HCEC 1CT (cell line): ENCODE results near the gene ADGRV1.
A peak's percentile ranks its signal among the peaks of the same experiment; 100 is the strongest.

ENCODE experiments used
- DNase-seq: peaks from one replicate; pipeline ENCODE4 v3.0.0-alpha.2; 2017

Gene ADGRV1

GRCh38 chr5:91121347-91121993 lies 562.9 kb downstream of the ADGRV1 start:
- no peak for DNase-seq

GRCh38 chr5:91122651-91123050 lies 564.1 kb downstream of the ADGRV1 start:
- DNase-seq, result no peak

DNA sequence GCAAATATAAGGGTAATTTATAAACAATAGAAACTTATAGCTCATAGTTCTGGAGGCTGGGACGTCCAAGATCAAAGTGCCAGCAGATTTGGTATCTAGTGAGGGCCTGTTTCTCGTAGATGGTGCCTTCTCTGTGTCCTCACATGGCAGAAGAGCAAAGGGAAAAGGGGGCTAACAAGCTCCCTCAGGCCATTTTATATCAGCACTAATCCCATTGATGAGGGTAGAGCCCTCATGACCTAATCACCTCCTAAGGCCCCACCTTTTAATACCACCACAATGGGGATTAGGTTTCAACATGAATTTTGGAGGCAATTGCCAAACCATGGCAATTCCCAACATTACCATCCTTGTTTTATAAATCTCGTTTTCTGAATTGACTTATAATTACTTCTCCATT lies 564.7 kb downstream of the ADGRV1 start:
- DNase-seq, result no peak

DNA sequence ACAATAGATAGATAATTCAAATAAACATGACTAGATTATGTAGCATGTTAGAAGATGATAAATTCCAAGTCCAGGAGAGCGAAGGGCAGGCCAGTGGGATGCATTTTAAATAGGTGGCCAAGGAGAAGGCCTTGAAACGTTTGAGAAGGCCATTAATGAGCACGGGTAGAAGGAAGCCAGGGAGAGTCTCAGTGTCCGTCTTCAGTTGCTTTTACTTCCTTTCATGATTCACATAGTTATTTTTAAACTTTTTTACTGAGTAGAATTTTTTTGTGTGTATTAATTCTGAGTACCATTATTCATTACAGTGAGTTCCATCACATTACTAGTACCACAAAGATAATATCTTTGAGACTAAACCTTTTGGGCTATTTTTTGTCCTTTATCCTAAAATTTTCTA lies 565.3 kb downstream of the ADGRV1 start:
- no peak for DNase-seq

GRCh38 chr5:91125916-91126315 lies 567.3 kb downstream of the ADGRV1 start:
- DNase-seq, result no peak

DNA sequence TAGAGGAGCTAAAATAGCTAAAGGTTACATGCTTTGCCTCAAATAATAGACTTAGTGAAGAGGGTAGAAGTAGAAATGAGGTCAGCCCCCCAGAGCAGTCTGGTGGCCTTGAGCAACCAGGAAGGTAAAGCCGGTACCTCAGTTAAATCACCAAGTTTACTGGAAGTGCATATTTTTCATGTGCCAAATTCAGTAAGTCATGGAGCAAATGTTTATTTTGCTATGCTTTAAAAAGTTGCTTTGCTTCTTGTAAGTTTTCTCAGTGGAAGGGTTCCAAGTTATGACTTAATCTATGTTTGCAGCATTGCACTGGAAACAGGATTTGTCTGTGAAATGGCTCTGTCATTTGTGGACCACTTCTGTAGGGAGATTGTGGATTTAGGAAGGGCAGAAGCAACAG lies 567.9 kb downstream of the ADGRV1 start:
- DNase-seq, result peak; percentile 78

DNA sequence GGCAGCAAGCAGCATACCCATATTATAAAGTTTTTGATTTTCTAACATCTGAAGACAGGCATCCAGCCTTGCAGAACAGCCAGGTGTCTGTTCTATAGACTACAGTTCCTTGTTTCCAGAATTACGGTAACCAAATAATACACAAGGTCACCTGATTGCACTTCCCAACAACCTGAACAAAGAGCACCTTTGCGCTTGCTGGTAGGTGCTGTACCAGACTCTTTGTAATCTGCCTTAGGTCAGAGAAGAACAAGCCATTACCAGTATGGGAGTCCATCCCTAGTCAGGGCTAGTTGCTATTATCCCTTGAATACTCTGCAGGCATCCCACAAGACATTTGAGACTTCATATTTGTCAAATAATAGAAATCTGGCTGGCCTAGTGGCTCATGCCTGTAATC lies 568.3 kb downstream of the ADGRV1 start:
- no peak for DNase-seq

GRCh38 chr5:91127456-91128081 lies 569.0 kb downstream of the ADGRV1 start:
- no peak for DNase-seq

DNA sequence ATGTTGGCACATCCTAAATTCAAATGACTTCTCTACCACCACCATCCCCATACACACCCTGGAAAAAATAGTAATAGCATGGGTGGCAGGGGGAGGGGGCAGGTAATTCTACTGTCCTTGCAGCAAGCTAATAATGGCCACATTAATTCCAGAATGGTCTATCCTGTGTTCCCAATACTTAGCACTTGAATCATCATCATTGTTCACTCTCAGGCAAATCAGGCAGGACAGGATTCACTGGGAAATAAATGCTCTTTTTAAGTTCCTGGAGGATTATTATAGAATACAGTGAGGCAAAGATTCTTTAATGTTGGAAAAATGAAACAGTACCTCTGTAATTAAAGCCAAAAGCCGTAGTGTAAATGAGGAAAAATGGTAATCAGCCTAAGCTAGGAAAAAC lies 570.0 kb downstream of the ADGRV1 start:
- DNase-seq, result no peak

- DNase-seq, result no peak
Observed at GRCh38 chr5:91129748-91130147, 571.2 kb downstream of the ADGRV1 start.

DNA sequence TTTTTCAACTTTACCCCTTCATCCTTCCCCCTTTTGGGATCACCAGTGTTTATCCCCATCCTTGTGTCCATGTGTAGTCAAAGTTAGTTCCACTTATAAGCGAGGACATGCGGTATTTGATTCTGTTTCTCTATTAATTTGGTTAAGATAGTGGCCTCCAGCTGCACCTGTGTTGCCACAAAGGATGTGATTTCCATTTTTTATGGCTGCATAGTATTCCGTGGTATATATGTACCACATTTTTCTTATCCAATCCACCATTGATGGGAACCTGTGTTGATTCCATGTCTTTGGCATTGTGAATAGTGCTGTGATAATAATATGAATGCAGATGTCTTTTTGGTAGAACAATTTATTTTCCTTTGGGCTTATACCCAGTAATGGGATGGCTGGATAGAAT lies 572.2 kb downstream of the ADGRV1 start:
- DNase-seq, result no peak

- no peak for DNase-seq
Observed at GRCh38 chr5:91132550-91132949, 574.0 kb downstream of the ADGRV1 start.

- DNase-seq, result no peak
Observed at GRCh38 chr5:91133183-91133582, 574.6 kb downstream of the ADGRV1 start.

GRCh38 chr5:91135475-91136248 lies 577.1 kb downstream of the ADGRV1 start:
- DNase-seq, result no peak

GRCh38 chr5:91136271-91136670 lies 577.7 kb downstream of the ADGRV1 start:
- DNase-seq, result peak; percentile 22

DNA sequence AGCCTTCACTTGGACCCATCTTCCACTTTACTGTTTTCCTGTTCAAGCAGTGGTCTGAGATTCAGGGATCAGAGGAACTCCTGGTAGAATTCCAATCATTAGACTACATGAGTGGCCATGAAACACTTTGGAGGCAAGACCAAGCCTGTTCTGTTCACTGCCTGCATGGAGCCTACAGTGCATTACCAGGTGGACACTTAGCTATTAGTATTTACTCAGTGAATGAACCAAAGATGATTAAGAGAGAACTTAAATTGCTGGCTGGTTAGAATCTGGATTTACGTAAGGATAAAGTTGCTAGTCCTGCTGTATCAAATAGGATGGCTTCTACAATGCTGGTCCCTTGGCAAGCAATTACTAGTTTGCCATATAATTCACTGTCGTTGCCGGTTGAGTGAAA lies 579.0 kb downstream of the ADGRV1 start:
- DNase-seq, result no peak

DNA sequence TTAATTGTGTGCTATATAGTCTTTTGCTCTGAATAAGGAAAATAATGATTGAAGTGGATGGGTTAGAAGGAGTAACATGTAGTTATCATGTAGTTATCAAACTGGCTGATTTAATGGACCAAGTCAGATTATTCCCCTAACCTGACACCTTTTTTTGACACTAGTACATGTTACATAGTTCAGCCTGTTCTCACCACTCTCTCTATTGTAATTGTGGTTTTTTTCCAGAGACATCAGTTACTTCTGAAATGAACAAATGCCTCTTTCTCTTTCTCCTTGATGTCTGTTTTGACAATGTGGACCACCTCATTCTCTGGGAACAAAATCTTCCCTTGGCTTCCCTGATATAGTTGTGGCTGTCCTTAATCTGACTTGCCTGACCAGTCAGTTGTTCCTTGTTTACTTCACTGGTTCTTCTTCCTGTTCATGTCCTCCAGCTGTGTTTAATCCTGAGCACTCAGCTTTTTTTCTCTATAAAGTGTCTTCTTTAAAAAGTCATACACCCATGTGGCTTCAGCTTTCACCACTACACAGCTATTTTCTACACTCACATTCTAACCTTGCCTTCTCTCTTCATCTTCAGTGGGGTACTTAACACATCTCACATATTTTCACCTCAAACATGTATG lies 581.1 kb downstream of the ADGRV1 start:
- no peak for DNase-seq

GRCh38 chr5:91140657-91141056 lies 582.1 kb downstream of the ADGRV1 start:
- DNase-seq, result no peak

DNA sequence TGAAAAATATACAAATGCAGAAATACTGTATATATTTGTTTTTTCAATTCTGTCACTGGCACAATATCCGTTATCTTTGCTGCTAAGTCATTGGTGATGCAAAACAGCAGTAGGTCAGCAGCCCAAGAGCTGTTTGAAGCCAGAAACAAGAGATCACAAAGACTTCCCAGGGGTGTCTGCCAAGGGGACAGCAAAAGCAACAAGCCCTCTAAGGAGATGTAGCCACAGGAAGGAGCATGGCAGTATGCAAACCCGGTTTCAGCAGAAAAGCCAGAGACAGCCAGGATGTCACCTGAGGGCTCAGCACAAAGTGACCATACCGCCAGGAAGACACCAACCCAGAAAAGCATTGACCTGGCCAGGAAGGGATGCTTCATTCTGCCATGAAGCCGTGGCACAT lies 583.0 kb downstream of the ADGRV1 start:
- no peak for DNase-seq

- DNase-seq, result no peak
Observed at GRCh38 chr5:91142386-91142785, 583.8 kb downstream of the ADGRV1 start.

DNA sequence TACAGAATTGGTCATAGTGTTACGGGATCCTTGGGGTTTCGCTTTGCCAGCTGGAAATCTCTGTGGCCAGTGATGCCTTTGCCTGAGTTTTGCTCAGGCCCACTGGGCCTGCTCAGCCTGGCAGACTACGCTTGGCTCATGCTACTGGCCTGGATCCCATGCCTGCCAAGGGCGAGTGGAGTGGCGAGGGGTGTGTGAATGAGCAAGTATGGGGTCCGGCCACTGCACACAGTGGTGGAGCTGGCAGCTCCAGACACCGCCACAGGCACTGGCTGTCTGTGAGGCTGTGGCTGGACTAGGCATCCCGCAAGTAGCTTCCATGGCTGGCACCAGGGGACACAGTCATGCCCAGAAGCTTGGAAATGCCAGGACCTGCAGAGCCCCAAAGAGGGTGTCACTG lies 584.2 kb downstream of the ADGRV1 start:
- DNase-seq, result no peak

- DNase-seq, result no peak
Observed at GRCh38 chr5:91143840-91144239, 585.2 kb downstream of the ADGRV1 start.

GRCh38 chr5:91144491-91145332 lies 586.1 kb downstream of the ADGRV1 start:
- DNase-seq, result no peak
